Activated CD8-positive, alpha-beta memory T cell treated with anti-CD3 and anti-CD28 coated beads for 24 hours (primary cell): ENCODE measurements around the gene CMC2.

ENCODE experiments used
- DNase-seq: peaks from one replicate; pipeline ENCODE4 v3.0.0-alpha.2; 2020

The CMC2 gene

DNA sequence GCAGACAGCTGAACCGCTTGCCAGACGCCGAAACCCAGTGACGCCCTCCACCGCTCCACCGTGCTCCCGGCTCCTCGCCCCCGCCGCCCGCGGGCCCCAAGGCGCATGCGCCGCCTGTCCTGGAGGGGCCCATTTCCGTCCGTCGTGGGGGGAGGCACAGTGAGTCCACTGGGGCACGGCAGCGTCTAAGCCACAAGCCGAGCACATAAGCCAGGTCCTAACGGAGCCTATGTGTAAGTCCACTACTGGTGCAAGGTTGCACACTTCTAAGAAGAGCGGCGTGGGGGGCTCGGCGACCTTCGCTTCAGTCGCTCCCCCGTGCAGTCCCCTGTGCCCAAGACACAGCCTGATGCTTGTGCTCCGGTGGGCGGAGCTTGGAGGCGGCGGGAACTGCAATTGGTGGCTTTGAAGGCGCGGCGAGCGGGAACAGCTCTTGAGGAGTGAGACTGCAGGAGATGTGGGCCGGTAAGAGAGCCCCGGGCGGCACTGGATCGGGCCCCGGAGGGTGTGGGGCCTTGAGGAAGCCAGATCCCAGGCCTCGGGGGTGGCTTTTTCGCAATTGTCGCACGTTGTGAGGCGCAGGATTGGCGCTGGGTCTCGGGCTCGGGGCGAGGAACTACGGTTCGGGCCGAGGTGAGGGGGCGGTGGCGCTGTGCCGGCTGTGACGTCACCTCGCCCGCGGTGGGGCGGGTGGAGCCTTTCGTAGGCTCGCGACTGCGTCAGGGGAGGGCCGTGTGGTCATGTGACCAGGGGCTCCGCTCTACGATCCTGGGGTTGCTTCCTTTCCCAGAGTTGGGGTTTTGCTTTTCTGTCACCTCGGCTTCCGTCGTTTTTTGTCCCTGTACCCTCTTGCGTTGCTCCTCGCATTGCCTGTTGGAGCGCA is at the start of gene CMC2, which contains the start of gene CENPN:
Gene CMC2 (minus strand): TSS at position 73 of the 883 bp plus-strand sequence. CDS start 9,491 bp downstream, outside the sequence.
Gene CENPN (plus strand): TSS at position 402 of the 883 bp plus-strand sequence. CDS start 4,726 bp downstream, outside the sequence.
- DNase-seq = peak; percentile 99

DNA sequence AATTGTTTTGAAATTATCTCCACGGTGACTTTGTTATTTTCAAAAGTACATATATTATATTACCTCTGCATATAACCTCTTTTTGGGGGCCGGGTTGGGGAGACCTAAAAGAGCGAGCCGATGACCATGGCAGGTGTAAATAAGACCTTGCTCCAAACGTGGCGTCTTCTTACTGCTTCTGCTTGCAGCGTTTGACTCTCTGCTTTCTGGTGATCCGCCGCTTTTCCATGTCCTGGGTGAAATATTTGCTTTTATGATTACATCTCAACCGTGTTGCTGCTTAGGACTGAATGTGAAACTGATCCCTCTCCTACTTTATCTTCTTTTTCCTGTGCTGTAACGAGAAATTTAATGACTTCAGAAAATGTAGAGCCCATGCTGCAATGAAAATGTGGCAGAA is 47.1 kb upstream of the CMC2 start:
- no peak for DNase-seq

DNA sequence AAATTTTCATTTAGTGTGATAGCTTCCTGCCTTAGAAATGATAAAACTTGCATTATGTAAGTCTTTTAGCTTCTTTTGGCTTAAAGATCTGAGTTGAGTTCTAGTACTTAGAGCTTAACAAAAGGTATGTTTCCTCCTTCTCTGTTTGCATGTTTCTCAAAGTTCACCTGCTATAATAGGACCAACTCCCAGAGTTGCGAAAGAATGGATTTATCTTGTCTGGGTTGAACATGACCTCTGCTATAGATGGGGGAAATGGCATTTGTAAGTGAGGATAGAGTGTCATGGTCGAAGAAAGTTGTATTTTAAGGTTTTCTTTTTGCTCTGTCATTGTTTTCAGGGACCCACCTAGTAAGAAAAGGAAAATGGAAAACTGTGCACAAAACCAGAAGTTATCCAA is 36.1 kb upstream of the CMC2 start:
- DNase-seq = no peak

DNA sequence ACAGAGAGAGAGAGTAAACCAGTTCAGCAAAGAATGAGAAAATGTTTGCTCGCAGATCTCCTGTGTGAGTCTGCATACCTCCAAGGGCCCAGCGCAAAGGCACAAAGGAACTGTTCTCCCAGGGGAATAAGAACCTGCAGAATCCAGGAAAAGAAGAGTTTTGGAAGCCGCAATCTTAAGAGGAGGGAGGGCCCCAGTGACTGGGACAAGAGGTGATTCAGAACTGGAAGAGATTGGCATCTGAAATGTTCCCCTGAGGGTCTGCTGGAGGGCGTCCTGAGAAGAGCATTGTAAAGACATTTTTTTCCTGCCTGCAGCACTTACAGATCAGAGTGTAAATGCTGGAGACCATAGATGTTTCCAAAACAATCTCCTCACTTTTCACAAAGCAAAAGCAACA is 35.0 kb upstream of the CMC2 start:
- DNase-seq = no peak

DNA sequence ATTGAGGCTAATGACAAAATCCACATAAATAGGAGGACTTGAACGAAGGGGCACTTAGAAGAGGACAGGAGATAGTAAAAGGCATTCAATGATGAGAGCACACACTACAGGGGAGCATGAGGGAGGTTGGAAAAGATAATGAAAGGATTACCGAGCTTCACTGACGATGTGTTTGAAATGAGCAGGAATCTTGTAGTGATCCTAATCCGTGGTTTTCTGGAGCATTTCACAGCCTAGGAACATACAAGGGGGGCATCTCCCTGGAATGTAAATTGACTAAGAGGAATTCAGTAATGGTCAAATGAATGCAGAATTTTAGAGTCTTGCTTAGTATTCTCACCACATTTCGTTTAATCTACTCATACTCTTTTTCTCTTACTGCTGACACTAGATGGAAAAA is 34.2 kb upstream of the CMC2 start:
- DNase-seq = no peak

DNA sequence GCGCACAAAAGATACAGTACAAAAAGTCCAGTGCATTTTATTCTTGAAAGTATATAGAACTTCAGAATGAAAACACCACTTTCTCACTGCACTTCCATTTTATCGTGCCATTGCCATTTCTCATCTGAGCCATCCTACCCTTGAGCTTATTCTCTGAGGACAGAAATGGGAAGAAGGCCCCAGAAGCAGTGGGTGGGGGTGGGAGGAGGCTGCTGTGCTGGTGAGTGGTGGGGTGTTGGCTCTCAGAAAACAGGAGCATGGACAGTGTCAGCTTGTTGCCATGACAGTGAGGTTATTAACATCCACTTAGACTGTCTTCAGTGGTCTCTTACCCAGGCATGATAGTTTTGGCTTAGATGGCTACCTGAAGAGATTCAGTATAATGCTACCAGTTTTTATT is 33.4 kb upstream of the CMC2 start:
- DNase-seq = no peak

DNA sequence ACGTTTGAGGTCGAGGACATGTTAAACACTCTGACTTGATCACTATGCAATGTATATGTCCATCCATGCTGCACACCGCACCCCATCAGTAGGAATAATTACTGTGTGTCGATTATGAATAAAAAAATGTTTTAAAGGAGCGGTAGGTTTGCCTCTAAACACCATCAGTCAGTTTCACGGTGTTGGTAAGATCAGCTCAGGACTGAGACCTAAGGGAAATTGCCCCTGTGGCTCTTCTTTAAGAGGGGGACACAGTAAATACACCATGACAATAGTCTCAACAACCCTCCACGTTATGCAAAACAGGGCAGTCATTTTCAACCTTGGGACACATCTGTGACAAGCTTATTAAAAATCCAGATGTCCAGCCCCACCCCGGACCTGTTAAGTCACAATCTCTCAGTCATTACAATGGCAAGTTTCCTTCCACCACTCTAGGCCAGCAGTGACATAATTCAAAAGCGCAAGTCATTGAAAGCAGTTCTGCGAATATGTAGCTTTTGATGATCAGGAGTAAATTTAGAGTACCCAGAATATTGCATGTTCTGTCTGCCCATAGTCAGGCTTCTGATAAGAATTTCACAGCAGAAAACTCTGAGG is 30.2 kb upstream of the CMC2 start:
- no peak for DNase-seq

DNA sequence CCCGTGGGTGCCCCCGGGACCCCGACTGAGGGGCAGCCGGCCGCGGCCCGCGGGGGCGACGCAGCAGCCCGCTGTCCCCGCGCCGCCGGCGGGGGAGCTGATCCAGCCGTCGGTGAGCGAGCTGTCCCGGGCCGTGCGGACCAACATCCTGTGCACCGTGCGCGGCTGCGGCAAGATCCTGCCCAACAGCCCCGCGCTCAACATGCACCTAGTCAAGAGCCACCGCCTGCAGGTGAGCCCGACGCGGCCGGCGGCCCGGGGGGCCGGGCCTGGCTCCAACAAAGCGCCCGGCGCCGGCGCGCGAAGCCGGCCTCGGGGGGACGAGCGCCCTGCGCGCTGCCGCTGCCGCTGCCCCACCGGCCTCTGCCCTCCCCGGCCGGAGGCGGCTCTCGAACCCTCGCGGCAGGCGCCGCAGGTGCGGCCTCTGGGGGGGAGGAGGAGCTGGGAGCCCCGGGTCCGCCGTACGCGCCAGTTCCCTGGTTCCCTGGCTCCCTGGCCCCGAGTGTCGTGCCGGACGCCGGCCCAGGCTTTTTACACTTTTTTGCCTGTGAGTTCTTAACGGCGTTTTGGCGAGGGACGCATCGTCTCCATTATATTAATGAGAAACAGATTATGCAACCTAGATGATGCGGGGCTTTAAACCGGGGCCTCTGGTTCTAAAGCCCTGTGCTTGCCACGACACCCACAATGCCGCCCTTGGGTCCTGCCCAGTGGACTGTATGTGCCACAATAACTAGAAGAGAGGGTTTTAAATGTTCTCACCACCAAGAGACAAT is 29.5 kb upstream of the CMC2 start:
- peak; percentile 82 for DNase-seq

DNA sequence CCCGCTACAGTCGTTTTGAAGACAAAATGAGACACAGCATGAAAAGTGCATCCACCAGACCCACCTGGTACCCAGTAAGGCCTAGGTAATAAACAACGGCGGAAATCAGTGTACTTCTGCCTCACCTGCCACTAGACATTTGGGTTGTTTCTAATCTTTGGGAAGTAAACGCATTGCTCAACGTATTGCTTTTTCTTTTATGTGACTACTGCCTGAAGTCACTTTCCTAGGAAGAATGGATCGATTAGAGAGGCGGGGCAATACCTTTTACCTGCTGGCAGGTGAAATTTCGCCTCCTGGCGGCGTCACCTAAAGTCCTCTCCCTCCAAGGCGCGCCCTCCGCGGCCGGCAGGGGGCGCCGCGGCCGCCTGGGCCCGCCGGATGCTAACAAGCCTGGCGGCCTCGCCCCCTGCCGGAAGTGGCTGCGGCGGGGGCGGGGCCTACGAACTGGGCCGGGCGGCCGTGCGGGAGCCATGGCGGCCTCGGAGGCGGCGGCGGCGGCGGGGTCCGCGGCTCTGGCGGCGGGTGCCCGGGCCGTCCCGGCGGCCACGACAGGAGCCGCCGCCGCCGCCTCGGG is 28.8 kb upstream of the CMC2 start, which contains the start of gene ATMIN:
Gene ATMIN (plus strand): TSS at position 445 of the 577 bp plus-strand sequence. CDS start 29 bp downstream, at position 474.
- peak; percentile 93 for DNase-seq

DNA sequence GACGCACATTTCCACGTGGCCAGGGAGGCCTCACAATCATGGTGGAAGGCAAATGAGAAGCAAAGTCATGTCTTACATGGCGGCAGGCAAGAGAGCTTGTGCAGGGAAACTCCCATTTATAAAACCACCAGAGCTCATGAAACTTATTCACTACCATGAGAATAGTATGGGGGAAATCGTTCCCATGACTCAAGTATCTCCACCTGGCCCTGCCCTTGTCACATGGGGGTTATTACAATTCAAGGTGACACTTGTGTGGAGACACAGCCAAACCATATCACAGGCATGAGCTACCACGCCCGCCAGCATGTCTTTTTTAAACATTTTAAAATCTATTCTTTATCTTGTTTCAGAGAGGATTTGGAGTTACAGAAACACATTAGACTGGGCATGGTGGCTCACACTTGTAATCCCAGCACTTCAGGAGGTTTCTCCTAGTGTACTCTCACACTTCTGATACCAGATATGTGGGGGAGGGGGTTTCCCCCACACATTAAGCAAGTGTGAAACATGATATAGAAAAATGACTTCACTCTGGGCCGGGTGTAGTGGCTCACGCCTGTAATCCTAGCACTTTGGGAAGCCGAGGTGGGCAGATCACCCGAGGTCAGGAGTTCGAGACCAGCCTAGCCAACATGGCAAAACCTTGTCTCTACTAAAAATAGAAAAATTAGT is 23.4 kb upstream of the CMC2 start:
- no peak for DNase-seq

DNA sequence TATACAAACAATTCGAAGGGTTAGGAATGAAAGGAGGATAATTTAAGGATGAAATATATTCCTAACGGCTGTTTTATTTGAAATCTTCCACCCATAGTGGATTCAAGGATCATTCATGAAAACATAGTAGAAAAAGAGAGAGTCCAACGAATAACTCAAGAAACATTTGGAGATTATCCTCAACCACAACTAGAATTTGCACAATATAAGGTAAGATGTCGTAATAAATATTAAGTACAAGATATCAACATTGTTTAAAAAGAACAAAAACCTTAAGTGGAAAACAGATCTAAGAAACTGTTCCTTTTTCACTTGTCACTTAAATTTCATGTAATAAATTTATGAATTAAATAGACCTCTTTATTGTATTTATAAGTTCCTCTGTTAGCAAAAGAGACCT is 19.7 kb upstream of the CMC2 start:
- no peak for DNase-seq

DNA sequence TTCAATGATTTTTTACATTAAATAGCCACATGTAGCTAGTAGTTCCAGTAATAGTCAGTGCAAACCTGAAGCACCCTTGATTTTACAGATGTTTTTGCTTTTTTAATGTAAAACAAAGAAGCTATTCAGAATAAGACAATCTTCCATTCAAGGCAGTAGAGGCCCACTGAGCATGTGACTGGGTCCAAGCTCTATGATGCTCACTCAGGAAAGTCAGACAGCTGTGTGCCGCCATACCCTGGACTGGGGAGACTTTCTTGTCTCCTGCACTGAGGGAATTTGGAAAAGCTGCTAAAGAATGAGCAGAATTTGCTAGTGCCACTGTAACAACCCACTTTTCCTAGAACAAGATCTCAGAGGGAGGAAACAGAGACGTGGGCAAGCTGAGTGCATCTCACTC is 11.8 kb upstream of the CMC2 start:
- DNase-seq = no peak

DNA sequence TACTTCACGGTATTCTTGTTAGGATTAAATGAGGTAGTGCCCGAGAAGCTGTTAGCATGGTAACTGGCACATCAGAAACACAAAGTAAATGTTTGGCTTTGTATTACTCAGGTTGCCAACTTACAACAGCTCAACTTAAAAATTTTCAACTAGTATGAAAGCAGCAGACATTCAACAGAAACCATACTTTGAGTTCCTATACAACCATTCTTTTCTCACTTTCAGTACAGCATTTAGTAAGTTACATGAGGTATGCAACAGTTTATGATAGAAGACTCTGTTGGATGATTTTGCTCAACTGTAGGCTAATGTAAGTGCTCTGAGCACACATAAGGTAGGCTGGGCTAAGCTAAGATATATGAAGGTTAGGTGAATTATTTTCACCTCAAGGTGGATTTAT is 8.0 kb upstream of the CMC2 start:
- DNase-seq = no peak

DNA sequence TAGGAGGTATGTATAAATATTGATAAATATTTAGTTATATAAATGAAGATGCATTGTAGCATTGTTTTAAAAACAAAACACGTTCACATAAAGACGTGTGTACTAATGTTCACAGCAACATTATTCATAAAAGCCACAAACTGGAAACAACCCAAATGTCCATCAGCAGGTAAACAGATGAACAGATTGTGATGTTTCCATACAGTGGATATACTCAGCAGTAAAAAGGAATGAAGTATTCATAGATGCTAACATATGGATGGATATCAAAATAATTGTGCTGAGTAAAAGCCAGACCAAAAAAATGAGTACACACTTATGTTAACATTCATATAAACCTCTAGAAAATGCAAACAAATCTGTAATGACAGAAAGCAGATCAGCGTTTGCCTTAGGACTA is 6.3 kb upstream of the CMC2 start:
- no peak for DNase-seq

DNA sequence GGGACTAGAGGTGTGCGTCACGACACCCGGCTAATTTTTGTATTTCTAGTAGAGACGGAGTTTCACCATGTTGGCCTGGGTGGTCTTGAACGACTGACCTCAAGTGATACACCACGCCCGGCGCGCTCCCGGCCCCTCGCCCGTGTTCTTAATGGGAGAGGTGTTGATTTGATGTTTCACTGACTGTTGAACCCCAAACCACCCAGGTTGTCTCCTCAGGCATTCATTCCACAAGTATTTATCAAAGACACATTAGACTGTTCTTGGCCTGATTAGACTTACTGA is 1.8 kb upstream of the CMC2 start:
- no peak for DNase-seq

DNA sequence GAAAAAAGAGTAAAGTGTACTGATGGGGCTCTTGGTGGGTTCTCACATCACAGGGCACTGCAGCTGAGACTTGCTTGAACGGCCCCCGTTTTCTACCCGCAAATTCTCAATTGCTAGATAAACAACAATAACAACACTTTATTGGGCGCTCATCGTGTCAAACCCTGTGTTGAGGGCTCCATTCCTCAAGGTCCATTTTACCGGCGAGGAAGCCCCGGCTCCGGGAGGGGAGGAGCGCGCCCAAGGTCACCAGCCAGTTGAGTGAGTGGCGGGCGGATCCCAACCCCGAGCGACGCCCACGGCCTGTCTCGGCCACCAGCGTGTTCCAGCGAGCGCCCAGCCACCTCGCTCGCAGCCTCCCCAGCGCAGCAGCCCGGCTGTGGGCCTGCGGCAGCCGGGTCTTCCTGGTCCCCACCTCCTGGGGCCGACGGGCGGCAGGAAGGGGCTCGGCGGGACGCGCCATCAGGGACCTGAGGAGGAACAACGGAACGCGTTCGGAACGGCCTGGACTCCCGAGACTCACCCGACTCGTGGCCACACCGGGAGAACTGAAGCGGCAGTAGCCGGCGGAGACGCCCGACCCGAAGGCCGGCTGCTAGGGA is 373 bp downstream of the CMC2 start:
- DNase-seq = no peak

DNA sequence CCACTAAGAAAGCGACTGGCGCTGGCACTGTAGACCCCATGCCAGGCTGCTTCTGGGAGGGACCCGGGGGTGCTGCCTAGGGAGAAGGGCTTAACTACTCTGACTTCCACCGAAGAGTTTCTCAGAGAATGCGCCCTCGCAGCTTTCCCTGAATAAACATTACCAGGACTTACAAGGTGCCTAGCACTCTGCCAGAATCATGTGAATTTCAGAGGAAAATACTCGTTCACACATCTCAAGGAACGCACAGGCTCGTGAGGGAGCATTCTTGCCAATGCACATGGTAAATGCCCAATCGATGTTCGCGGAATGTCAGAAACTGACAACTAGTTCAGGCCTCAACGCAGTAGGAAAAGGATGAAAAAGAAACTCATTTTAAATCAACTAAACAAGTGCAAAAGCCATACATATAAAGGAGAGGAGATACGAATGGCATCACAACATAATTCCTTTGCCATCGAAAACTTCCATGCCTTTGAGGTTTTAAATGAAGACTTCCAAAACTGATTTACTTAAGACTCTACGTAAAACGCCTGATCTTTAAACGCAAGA is 999 bp downstream of the CMC2 start:
- DNase-seq = no peak

DNA sequence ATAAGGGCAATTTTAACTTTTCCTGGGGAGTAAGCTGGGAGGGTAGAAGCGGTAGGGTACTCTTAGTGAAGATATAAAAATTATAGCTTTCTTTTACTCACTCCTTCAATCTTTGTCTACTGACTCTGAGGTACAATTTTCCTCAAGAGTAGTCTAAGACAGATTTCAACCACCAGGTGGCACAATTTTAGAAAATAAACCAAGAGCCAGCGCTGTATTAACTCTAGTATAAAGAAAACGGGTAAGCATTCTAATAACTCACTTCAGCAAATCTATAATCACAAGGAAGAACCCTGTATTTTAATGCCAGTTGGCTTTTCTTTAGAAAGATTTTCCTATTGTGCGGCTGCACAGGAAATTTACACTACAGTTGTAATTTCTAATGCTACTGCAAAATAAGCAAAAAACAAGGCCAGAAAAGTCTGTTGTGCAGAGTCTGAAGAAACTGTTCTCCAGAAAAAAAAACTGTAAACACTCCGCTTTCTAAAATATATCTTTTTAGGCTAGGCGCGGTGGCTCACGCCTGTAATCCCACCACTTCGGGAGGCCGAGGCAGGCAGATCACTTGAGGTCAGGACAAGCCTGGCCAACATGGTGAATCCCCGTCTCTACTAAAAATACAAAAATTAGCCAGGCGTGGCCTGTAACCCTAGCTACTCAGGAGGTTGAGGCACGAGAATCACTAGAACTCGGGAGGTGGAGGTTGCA is 1.9 kb downstream of the CMC2 start:
- DNase-seq = no peak

DNA sequence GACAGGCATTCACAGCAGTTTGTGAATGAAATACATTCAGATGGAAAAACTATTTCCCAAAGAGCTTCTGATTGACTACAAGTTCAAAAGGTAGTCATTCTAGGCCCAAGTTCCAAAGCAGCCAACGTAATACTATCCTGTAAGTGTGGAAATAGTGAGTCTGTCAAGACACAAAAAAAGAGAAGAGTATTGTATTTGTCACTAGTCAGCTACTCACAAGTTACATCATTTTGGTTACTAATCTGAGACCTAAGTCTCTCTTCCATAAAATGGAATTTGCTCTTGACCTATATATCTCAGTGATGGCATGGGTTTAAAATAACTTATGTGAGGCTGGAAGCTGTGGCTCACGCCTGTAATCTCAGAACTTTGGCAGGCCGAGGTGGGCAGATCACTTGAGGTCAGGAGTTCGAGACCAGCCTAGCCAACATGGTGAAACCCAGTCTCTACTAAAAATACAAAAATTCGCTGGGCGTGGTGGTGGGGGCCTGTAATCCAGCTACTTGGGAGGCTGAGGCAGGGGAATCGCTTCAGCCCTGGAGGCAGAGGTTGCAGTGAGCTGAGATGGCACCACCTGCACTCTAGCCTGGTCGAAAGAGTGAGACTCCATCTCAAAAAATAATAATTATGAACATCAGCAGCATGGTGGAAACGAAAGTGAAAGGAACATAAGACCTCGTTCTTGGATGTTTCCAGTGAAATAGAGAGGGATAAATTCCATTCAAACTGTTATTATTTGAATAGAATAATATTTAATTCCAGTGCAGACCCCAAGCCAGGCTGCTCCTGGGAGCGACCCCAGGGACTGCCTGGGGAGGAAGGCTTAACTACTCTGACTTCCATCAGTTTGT is 2.9 kb downstream of the CMC2 start:
- no peak for DNase-seq

DNA sequence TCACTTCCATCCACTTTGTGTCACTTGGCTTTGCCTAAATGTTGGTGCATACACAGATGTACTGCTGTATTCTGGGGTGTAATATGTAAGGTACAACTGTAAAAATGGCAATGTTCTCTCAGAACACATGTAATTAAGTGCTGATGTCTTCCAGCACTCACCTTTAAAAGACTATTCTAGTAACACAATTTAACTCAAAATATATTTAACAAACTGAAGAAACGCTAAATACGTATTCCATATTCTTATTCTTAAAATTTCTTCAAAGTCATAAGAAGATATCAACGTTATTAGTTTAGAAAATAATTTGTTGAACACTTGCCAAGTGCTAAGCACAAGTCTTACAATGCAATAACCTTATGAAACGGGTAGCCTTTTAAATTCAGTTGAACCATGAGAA is 3.6 kb downstream of the CMC2 start:
- no peak for DNase-seq
